ENCODE measurements around the gene DDR2. TPM values are rescaled to one million over a fixed set of nuclear protein-coding genes. Genes with fewer than 3 reads are reported as not detected.

The DDR2 gene
- polyA plus RNA-seq, 3 donors: 0.07 TPM; not detected in 2

GRCh38 chr1:162733336-162733590 lies 101.0 kb downstream of the DDR2 start:
- H3K27ac Mint-ChIP-seq: no peak overlapping the region
- 80% methylated on average over 1 of the region's 1 CpG for WGBS (ENCODE audit: insufficient coverage)

GRCh38 chr1:162734047-162734446 lies 101.8 kb downstream of the DDR2 start:
- no peaks in the 10 kb centered on the region for H3K27me3 ChIP-seq (ENCODE audit: control insufficient read depth in 2 of 2, insufficient read depth in 2 of 2, low read length in 2 of 2)
- H3K27ac ChIP-seq (ENCODE audit: low read depth in 1 of 2, low read length in 2 of 2): no peak overlapping the region
- H3K4me3 ChIP-seq (replicated peaks in 1 of 3; ENCODE audit: low read depth in 2 of 3, low read length in 3 of 3): no peak overlapping the region
- H2AFZ ChIP-seq (ENCODE audit: insufficient read depth, low read depth, low read length, poor library complexity, severe bottlenecking): no peak overlapping the region
- H4K20me1 ChIP-seq (ENCODE audit: insufficient read depth, low read length): no peaks in the 10 kb centered on the region
- Mint-ChIP-seq H3K36me3 (no peaks in the 10 kb centered on the region), H3K27ac (no peak overlapping the region), H3K27me3 (ENCODE audit: low read depth in 3 of 3) (peaks cover 0 to 3% (median 3%) of the 10 kb centered on the region in 3 donors), H3K9me3 (peaks cover 0 to 10% (median 4%) of the 10 kb centered on the region in 7 donors), H3K4me1 (no peaks in the 10 kb centered on the region), H3K4me3 (no peak overlapping the region)
- WGBS (ENCODE audit: insufficient coverage): no CpG with 5 or more reads among the region's 2 CpGs
- peaks cover 0 to 3% of the 10 kb centered on the region in 2 donors for H3K9me3 ChIP-seq (replicated peaks in 1 of 2; ENCODE audit: control insufficient read depth in 1 of 2, insufficient read depth in 1 of 2, low read length in 2 of 2)
- TF ChIP-seq CTCF (IDR thresholded peaks at IDR 0.05): no peak
- DNase-seq: no peak
- H3K4me2 ChIP-seq (replicated peaks; ENCODE audit: extremely low read depth, low read length, poor library complexity, severe bottlenecking): no peak overlapping the region
- H3K79me2 ChIP-seq (ENCODE audit: insufficient read depth, low read length): no peaks in the 10 kb centered on the region
- intact Hi-C loops (cut with micrococcal nuclease): no loop called here
- H3K36me3 ChIP-seq (replicated peaks in 1 of 2; ENCODE audit: control insufficient read depth in 1 of 2, insufficient read depth in 2 of 2, low read length in 2 of 2): no peaks in the 10 kb centered on the region
- H3K9ac ChIP-seq (ENCODE audit: insufficient read depth, low read length, poor library complexity, severe bottlenecking): no peak overlapping the region
- no peaks in the 10 kb centered on the region for H3K4me1 ChIP-seq (ENCODE audit: control insufficient read depth in 1 of 2, insufficient read depth in 2 of 2, low read length in 2 of 2)

More at GRCh38 chr1:162733336-162733590, 101.0 kb downstream of the DDR2 start:
- Histone ChIP-seq H3K4me1 (ENCODE audit: control insufficient read depth in 1 of 2, insufficient read depth in 2 of 2, low read length in 2 of 2) (no peaks in the 10 kb centered on the region), H4K20me1 (ENCODE audit: insufficient read depth, low read length) (no peaks in the 10 kb centered on the region), H3K4me3 (replicated peaks in 1 of 3; ENCODE audit: low read depth in 2 of 3, low read length in 3 of 3) (no peak overlapping the region), H3K27ac (ENCODE audit: low read depth in 1 of 2, low read length in 2 of 2) (no peak overlapping the region), H3K9ac (ENCODE audit: insufficient read depth, low read length, poor library complexity, severe bottlenecking) (no peak overlapping the region), H3K4me2 (replicated peaks; ENCODE audit: extremely low read depth, low read length, poor library complexity, severe bottlenecking) (no peak overlapping the region), H3K27me3 (ENCODE audit: control insufficient read depth in 2 of 2, insufficient read depth in 2 of 2, low read length in 2 of 2) (no peaks in the 10 kb centered on the region), H3K9me3 (replicated peaks in 1 of 2; ENCODE audit: control insufficient read depth in 1 of 2, insufficient read depth in 1 of 2, low read length in 2 of 2) (peaks cover 0 to 3% of the 10 kb centered on the region in 2 donors), H3K79me2 (ENCODE audit: insufficient read depth, low read length) (no peaks in the 10 kb centered on the region), H3K36me3 (replicated peaks in 1 of 2; ENCODE audit: control insufficient read depth in 1 of 2, insufficient read depth in 2 of 2, low read length in 2 of 2) (no peaks in the 10 kb centered on the region), H2AFZ (ENCODE audit: insufficient read depth, low read depth, low read length, poor library complexity, severe bottlenecking) (no peak overlapping the region)
- H3K4me3 Mint-ChIP-seq: no peak overlapping the region
- peaks cover 0 to 3% (median 3%) of the 10 kb centered on the region in 3 donors for H3K27me3 Mint-ChIP-seq (ENCODE audit: low read depth in 3 of 3)
- H3K4me1 Mint-ChIP-seq: no peaks in the 10 kb centered on the region
- intact Hi-C loops (cut with micrococcal nuclease): no loop called here
- no peaks in the 10 kb centered on the region for H3K36me3 Mint-ChIP-seq
- no peak for TF ChIP-seq CTCF (IDR thresholded peaks at IDR 0.05)
- peaks cover 0 to 10% (median 3%) of the 10 kb centered on the region in 7 donors for H3K9me3 Mint-ChIP-seq
- no peak for DNase-seq

Data from CD14-positive monocyte (primary cell).